MM.1S (cell line): Measurements from ENCODE around the gene TSPAN17.

ENCODE experiments used
- EZH2 ChIP-seq: fragments of 300-600 bp; sonication (generic); optimal IDR thresholded peaks from 2 replicates; pipeline ENCODE3; 2017; ENCODE audit warnings: low read depth, mild to moderate bottlenecking, antibody characterized with exemption, low read length, mixed read lengths
- EZH2phosphoT487 ChIP-seq: fragments of 300-600 bp; sonication (generic); IDR thresholded peaks from 2 replicates; pipeline ENCODE4 v1.6.1; 2018; ENCODE audit warnings: antibody characterized with exemption, low read length
- TF ChIP-seq, protein P1 (sequence below): fragments of 300-600 bp; sonication (generic); IDR thresholded peaks from 2 replicates; pipeline ENCODE4 v1.5.1; 2016; ENCODE audit warnings: antibody characterized with exemption, low read length, mixed read lengths

DNA sequence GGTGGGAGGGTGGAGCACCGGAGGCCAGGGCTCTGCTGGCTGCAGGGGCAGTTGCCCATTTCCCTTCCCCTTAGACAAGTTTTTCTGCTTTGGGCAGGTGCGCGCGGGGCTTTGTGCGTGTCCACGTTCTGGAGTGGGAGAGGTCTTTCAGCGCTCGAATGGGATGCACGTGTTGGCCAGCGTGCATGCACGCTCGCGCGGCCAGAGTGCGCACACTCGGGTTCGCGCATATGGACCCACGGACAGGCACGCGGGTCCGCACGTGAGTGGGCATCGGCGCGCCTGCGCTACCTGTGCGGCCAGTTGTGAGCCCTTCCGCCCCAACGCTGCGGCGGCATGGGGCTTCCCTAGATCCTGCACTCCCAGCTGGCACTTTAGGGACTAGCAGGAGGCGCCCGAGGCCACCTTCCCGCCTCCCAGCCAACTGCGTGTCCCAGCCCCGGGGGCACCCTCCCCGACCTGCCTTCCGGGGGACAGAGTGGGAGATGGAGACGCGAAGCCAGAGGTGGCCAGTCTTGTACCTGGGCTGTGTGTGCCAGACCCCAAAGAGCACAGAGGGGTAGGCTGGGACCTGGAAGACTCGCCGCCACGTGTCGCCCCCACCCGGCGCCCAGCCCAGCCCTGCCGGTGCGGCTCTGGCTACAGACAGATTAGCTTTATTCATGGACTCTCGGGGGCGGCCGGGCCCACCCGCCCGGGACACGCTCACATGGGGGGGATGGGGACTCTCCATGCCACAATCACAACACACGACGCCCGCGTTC lies 27.5 kb upstream of the TSPAN17 start:
- TF ChIP-seq EZH2phosphoT487 (no peak), EZH2 (no peak)
- TF ChIP-seq, protein P1, sequence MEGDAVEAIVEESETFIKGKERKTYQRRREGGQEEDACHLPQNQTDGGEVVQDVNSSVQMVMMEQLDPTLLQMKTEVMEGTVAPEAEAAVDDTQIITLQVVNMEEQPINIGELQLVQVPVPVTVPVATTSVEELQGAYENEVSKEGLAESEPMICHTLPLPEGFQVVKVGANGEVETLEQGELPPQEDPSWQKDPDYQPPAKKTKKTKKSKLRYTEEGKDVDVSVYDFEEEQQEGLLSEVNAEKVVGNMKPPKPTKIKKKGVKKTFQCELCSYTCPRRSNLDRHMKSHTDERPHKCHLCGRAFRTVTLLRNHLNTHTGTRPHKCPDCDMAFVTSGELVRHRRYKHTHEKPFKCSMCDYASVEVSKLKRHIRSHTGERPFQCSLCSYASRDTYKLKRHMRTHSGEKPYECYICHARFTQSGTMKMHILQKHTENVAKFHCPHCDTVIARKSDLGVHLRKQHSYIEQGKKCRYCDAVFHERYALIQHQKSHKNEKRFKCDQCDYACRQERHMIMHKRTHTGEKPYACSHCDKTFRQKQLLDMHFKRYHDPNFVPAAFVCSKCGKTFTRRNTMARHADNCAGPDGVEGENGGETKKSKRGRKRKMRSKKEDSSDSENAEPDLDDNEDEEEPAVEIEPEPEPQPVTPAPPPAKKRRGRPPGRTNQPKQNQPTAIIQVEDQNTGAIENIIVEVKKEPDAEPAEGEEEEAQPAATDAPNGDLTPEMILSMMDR: no peak
